Left renal cortex interstitium (tissue), 4 donors: ENCODE measurements around the gene BTN1A1. TPM values are rescaled to one million over a fixed set of nuclear protein-coding genes. Genes with fewer than 3 reads are reported as not detected.

Experiments used
- DNase-seq, 4 donors: peaks; one replicate each; pipeline ENCODE4 v3.0.0-alpha.2; 2013; ENCODE audit warnings: low read depth in 4 of 4, low spot score in 2 of 4, missing footprints in 1 of 4
- polyA plus RNA-seq, 4 donors: library from polyadenylated mRNA; unstranded; fragments of 120-200 nt; gene quantifications; one replicate each; pipeline ENCODE4 v1.2.1, GENCODE V29; 2013; ENCODE audit not compliant: insufficient read length in 4 of 4

Gene BTN1A1
- polyA plus RNA-seq, 4 donors, result 0.21 to 0.32 (median 0.22) TPM

DNA sequence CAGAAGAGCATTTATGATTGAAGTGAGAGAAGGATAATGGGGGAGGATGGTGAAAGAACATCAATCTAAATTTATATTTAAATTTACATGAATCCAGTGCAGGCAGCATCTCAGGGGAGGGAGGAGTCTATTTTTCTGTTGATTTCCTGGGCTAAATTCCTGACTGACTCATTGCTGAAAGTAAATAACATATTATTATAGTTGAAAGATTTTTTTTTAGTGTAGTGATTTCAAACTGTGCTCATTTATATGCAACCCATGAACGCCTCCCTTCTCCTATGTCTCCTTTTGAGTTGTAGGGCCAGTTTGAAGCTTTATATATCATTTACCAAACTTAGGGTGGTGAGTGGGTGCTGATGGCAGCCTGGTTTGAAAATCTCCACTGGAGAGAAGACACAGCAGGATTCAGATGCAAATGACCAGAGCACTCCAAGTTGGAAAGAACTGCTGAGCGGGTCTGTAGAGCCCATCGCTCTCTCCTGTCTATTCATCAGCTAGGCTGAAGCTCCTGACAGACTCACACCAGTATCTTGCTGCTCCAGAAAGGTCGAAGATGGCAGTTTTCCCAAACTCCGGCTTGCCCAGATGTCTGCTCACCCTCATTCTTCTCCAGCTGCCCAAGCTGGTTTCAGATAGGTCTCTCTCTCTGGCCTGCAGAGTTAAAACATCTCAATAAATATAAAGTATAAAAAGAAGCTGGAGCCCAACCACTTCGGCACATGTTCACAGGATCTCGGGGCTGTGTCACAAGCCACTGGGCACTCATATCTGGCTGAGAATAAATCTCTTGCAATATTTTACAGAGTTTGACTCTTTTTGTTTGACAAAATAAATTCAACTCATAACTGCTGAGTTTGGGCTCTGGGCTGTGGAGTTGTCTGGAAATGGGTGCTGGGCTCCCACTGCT is 24.0 kb upstream of the BTN1A1 start:
- no peak for DNase-seq

DNA sequence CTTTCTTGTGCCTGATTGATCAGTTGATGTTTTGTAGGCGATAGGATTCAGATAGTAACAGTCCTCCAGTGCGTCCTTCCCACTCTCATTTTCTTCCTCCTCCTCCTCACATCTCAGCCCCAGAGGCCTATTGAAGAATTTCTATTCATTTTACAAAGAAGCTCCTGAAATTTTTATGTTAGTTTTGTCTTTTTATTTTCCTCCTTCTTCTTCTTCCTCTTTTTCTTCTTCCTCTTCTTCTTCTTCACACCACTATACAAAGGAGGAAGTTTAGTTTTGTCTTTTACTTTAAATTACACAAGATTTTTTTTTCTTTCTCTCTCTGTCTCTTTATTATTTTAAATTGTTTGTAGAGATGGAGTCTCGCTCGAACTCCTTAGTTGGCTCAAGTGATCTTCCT is 23.2 kb upstream of the BTN1A1 start:
- DNase-seq, result no peak

DNA sequence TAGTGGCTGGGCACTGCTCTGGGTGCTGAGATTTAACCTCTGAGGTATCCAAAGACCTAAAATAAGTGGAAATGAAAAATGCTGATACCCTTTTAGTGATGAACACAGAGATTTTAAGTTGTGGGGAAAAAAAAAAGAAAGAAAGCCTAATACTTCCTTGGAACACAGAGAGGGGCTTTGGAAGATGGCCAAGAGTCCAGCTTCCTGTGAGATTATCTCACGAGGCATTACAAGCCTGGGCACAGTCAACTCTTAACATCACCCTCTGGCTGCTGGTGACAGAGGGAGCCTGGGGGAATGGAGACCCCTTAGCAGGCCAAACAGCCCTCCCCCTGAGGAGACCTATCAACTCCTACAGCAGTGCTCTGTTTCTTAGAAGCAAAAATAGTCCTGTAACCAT is 22.7 kb upstream of the BTN1A1 start:
- no peak for DNase-seq

DNA sequence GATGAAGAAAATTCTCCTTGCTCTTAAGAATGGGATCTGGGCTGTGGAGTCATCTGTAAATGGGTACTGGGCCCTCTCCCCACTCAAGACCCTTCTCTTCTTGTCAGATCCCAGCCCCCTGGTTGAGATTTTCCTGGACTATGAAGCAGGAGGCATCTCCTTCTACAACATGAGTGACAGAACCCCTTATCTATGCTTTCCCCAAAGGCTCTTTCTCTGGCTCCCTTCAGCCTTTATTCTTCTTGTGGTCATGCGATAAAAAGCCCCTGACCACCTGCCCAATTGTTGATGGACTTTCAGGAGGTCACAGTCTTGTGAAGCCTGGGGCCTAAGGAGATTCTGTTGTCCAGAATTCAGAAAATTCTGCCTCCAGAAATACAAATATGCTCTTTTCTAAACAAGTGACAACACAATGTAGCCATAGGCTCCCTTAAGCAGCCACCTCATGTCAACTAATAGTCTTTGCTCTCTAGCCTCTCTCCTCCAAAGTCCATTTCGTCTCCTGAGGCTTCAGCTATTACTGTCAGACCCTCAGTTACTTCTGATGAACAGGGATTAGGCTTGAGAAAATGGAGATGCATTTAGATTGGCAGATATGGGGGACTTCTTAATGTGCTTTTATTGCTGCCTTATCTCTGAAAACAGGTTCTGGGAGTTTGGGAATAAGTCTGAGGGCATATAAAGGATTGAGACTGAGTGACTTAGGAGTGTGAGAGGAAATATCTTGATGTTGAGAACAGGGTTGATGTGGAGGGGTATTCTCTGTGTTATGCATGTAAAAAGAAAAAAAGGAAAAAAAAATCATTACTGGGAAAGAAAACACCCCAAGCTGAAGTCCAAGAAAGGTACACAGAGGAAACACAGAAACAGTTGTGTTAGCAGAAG is 21.8 kb upstream of the BTN1A1 start:
- DNase-seq, result no peak

DNA sequence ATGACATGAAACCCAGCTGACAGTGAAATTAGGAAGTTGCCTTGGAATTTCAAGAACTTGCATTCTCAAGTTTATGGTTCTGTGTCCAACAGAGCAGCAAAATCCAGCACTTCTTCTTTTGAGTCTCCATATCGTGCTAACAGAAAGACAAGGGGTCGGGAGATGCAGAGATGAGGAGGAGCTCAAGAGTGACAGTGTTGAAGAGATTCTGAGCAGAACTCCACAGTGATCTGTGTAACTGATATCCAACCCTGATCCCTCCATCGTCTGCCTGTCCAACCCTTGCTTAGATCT is 21.2 kb upstream of the BTN1A1 start:
- no peak for DNase-seq

DNA sequence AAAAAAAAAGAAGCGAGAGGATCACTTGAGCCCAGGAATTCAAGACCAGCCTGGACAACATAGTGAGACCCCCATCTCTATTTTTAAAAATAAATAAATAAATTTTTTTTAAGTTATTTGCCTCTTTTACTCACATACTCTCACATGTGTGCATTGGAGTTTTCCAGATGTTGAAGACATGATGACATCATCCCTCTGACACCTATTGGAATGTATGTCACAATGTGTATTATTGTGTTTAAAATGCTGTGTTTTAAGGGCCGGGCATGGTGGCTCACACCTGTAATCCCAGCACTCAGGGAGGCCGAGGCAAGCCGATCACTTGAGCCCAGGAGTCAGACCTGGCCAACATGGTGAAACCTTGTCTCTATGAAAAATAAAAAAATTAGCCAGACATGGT is 17.8 kb upstream of the BTN1A1 start:
- no peak for DNase-seq

DNA sequence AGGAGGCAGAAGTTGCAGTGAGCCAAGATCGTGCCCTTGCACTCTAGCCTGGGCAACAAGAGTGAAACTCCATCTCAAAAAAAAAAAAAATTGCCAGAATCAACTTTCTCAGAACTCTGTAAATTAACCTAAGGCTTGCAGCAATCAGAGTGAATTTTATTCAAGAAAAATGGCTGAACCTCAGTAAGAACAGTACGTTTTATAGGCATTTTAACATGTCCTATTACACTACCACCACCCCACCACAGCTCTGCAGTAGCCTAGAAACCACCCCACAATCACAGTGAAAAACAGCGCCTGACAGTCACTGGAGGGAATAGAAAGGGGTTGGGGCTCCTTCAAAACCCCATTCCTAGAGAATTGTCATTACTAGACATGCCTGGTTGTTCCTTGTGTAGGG is 16.4 kb upstream of the BTN1A1 start:
- DNase-seq, result no peak

DNA sequence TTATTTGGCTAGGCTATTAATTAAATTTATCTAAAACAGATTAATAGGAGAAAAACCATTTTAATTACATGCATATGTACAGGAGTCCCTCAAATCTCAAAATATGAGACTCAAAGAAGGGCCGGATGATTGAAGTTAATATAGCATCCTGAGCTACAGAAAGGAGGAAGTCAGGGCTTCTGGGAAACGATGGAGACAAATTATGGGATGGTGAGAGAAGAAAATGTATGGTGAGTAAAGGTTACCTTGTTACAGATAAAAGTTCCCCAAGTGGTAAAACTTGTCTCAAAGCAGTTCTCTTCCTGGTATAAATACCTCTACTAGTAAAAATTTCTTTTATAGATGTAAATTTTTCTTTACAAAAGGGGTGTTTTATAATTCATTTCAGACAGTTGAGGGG is 15.9 kb upstream of the BTN1A1 start:
- DNase-seq, result no peak

DNA sequence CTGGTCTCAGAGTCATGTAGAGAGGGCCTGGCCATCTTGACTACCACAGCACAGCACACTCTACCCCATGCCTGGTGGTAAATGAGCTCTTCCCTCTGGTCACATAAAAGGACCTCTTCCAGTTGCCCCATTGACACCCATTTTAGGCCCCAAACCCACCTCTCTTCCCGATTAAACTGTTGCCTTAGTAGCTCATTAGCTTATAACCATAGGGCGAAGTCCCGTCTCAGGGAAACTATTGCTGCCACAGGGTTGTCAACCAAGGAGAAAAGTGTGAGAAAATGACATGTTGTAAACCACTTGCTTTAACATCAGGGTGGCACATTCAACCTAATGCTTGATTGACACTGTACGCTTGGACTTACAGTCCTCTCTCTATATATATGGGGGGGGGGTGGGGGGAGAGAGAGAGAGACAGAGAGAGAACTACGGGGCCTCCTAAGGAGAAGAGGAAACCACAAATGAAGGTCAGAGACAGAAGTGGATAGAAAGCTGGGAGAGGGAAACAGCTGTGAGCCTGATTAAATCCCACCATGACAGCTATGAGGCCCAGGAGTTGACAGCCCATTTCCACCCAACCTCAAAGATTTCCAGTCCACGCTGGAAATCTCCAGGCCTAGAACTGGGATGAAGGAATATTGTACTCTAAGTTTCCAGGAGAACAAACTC is 14.9 kb upstream of the BTN1A1 start:
- no peak for DNase-seq

DNA sequence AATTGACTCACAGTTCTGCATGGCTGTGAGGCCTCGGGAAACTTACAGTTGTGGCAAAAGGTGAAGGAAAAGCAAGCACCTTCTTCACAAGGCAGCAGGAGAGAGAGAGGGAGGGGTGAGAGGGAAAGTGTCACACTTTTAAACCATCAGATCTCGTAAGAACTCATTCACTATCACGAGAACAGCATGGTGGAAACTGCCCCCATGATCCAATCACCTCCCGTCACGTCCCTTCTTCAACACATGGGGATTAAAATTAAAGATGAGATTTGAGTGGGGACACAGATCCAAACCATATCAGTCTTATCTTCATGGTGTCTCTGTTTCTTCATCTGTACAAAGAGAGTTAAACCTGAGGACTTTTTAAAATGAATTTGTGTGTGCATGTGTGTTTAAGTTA is 13.7 kb upstream of the BTN1A1 start:
- DNase-seq, result no peak

DNA sequence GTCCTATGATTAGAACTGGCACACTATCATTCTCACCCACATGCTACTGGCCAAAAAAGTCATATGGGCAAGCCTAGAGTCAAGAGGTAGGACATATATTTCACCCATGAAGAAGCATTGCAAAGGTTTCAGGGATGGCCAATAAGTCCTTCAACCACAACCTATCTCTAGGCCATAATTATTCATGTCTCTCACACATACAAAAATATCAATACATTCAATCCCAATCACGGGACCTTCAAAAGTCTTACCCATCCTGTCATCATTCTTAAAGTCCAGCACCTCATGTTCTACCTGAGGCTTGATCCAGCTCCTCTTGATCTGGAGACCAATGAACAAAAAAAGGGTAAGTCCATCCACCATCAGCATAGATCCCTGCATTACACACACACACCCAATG is 12.6 kb upstream of the BTN1A1 start:
- no peak for DNase-seq

DNA sequence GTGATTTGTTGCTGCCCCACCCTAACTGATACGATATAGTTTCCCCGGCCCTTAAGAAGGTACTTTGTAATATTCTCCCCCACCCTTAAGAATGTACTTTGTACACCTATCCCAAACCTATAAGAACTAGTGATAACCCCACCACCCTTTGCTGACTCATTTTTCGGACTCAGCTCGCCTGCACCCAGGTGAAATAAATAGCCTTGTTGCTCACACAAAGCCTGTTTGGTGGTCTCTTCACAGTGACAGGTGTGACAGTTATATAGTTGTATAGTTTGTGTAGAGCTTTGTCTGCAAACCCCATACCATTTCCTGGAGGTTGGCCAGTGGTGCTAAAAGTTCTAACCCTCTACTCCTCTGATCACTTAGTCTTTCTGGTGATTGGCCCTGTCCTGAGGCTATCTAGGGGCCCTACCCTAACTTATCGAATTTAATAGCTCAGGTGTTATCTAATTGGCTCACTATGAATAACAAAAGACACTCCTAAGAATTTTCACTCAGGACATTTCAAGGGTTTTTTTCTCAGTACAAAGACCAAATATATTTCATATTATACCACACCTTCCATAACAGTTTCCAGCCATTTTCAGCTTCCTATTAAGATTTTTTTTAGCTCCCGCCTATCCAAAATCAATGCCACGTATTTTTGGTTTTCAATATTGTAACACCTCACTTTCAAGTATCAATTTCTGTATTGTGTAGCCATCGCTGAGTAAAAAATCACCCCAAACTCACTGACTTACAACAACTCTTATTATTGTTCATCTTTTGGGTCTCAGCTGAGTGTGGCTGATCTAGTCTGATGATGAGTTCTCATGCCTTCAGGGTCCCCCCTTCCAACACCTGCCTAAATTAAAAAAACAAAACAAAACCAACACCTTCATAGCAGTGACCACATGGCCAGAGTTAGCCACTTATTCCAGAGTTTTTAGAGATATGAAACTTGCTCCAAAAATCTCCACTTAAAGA is 9.8 kb upstream of the BTN1A1 start:
- no peak for DNase-seq

DNA sequence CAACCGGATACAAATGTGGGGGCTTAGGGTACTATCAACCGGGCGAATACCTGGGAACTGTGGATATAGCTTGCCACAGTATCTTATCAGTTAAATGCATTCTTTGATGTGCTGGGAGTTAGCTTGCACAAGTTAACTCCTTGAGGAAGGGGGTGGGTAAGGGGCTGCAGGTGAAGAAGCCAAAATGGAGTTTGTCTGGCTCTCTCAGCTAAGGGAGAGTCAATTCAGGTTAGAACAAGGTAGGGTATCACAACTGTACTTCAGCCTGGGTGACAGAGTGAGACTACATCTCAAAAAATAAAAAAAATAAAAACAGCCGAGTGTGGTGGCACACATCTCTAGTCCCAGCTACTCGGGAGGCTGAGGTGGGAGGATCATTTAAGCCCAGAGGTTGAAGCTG is 8.5 kb upstream of the BTN1A1 start:
- no peak for DNase-seq

DNA sequence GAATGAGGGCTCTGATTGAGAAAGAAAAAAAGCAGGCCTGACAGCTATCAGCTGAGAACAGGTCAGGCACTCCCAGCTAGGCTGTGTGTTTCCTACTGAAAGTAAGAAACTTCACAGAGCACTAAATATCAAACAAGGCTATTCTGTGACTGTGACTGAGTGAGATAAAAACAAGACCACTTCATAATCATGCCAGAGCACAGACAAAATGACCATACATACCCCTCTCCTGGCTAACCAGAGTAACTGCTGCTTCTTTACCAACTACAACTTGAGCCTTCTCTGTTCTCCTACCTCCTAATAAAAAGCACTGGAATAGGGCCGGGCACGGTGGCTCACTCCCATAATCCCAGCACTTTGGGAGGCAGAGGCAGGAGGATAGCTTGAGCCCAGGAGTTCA is 6.8 kb upstream of the BTN1A1 start:
- DNase-seq, result no peak

DNA sequence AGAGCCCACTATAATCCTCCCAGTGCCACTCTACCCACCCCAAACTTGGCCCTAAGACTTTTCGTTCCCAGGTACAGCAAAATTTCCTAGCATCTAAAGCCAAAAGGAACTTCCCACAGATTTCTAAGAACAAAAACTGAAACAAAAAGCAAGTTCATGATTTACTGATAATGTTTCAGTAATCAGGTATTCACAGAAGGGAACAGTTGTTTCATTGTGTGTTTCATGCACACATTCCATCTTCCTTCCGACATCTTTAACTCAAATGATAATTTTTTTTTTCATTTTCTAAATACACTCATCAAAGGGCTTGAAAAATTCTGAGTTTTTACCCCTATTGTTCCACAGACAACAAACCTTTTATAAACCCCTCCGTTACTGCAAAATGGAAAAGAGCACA is 6.0 kb upstream of the BTN1A1 start:
- no peak for DNase-seq

DNA sequence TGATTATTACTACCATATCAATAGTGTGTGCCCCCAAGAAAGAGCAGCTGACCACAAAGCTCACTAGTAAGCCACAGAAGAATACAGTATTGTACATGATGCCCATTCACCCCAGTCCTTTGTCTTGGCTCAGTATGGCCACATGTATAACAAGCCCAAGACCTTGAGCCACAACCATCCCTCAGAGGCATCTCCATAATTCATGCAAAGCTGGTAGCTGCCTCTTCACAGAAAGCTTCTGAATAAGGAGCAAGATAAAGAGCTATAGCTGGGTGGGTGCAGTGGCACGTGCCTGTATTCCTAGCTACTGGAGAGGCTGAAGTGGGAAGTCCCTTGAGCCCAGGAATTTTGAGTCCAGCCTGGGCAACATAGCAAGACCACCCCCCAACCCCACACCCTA is 4.8 kb upstream of the BTN1A1 start:
- no peak for DNase-seq

DNA sequence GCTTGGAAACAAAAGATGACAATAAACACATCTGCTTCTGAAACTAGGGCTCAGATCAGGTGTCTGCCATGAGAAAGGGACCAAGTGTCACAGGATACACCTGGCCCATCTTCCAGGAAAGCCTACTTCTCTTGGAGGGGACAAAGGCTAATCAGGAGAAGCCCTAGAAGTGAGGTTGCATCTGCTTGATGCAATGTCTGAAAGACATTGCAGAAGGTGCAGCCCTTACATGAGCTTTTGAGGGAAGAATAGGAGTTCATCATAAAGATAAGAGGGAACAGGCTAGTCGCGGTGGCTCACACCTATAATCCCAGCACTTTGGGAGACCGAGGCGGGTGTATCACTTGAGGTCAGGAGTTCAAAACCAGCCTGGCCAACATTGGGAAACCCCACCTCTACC is 2.5 kb upstream of the BTN1A1 start:
- DNase-seq, result no peak

DNA sequence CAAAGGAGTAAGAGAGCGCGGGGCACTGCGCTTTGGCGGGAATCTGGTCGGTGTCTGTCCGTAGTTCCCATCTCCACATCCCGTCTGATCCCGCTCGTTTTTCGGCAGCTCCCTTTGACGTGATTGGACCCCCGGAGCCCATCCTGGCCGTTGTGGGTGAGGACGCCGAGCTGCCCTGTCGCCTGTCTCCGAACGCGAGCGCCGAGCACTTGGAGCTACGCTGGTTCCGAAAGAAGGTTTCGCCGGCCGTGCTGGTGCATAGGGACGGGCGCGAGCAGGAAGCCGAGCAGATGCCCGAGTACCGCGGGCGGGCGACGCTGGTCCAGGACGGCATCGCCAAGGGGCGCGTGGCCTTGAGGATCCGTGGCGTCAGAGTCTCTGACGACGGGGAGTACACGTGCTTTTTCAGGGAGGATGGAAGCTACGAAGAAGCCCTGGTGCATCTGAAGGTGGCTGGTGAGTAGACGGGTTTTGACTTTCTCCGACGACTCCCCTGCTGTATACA is 1.4 kb downstream of the BTN1A1 start:
- DNase-seq, result peak in 3 of 4 donors; percentile 7 to 28 (median 9)

DNA sequence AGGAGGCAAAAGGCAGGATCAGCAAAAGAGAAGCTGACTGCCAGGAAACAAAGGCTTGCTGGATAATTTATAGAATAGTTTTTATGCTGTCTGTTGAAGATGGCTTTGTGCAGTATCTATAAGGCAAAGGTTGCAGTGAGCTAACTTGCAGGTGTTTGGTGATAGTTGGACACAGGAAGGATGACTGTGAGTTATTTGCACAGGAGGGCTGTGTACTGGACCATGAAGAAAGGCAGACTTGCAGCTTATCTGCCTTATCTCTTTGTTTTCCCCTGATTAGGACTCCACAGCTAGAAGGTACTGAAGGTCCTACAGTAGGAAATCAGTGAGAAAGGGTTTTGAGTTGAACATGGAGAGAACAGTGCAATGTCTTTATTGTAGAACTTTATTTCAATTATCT is 2.1 kb downstream of the BTN1A1 start:
- peak in 2 of 4 donors; percentile 2 to 15 for DNase-seq

DNA sequence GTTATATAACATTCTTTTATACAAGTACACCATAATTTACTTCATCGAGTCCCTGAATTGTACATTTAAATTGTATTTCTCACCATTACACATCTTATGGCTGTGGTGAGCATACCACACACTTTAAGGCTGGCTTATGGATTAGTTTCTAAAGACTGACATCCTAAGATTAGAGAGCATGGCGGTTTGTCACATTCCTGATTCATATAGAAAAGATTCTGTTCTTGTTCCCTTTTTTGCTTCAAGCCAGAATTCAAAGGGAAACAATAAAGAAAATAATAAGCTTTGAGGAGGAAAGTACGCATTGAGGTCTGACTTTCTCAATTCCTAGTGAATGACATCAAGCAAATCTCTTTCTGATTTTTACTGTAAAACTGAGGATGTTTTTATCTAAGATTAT is 2.5 kb downstream of the BTN1A1 start:
- DNase-seq, result no peak
